Ishikawa (cell line): Measurements from ENCODE around the gene NPSR1.

Experiments used
- CREB1 ChIP-seq: IDR thresholded peaks from 2 replicates; pipeline ENCODE4 v1.6.1; 2012; ENCODE audit warnings: low read depth
- FOXM1 ChIP-seq: IDR thresholded peaks from 2 replicates; pipeline ENCODE4 v1.6.1; 2012; ENCODE audit warnings: low read depth, borderline replicate concordance
- RAD21 ChIP-seq: IDR thresholded peaks from 2 replicates; pipeline ENCODE4 v1.6.1; 2012; ENCODE audit warnings: low read depth
- REST ChIP-seq: IDR thresholded peaks from 2 replicates; pipeline ENCODE4 v1.6.1; 2012; ENCODE audit warnings: low read depth, mild to moderate bottlenecking
- TAF1 ChIP-seq: IDR thresholded peaks from 2 replicates; pipeline ENCODE4 v1.6.1; 2012; ENCODE audit warnings: low read depth, mild to moderate bottlenecking
- YY1 ChIP-seq: IDR thresholded peaks from 2 replicates; pipeline ENCODE4 v1.6.1; 2012; ENCODE audit warnings: low read depth
- TF ChIP-seq, protein P1 (sequence below): IDR thresholded peaks from 2 replicates; pipeline ENCODE4 v1.6.1; 2012
- TF ChIP-seq, protein P2 (sequence below): IDR thresholded peaks from 2 replicates; pipeline ENCODE4 v1.6.1; 2012

DNA sequence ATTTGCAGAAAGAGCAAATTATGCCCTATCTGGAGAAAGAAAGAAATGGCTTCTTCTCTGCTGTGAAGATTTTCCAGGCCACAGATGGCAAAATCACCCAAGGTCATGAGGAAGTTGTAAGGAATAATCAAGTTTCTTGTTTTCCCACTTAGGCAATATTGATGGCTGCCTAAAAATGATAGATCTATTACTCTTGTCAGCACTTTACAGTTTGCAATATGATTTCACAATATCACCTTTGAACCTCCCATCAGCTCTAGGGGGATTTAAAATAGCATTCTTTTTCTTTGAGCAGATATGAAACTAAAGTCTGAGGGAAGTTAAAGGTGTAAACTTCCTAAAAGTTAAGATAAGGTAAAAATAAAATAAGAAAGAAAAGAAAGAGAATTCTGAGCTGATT, 6.7 kb downstream of the NPSR1 start:
- TF ChIP-seq TAF1 (no peak), REST (no peak), CREB1 (no peak), RAD21 (no peak), FOXM1 (no peak), YY1 (no peak)
- TF ChIP-seq, protein P1, sequence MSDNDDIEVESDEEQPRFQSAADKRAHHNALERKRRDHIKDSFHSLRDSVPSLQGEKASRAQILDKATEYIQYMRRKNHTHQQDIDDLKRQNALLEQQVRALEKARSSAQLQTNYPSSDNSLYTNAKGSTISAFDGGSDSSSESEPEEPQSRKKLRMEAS, result no peak
- TF ChIP-seq, protein P2, sequence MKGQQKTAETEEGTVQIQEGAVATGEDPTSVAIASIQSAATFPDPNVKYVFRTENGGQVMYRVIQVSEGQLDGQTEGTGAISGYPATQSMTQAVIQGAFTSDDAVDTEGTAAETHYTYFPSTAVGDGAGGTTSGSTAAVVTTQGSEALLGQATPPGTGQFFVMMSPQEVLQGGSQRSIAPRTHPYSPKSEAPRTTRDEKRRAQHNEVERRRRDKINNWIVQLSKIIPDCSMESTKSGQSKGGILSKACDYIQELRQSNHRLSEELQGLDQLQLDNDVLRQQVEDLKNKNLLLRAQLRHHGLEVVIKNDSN, result no peak
